Measurements from ENCODE around the gene COP1. TPM values are rescaled to one million over a fixed set of nuclear protein-coding genes. Genes with fewer than 3 reads are reported as not detected.

Gene COP1
- total and polyA plus RNA-seq, 3 donors from 2014 or later: 63.7 to 103 (median 92.9) TPM

DNA sequence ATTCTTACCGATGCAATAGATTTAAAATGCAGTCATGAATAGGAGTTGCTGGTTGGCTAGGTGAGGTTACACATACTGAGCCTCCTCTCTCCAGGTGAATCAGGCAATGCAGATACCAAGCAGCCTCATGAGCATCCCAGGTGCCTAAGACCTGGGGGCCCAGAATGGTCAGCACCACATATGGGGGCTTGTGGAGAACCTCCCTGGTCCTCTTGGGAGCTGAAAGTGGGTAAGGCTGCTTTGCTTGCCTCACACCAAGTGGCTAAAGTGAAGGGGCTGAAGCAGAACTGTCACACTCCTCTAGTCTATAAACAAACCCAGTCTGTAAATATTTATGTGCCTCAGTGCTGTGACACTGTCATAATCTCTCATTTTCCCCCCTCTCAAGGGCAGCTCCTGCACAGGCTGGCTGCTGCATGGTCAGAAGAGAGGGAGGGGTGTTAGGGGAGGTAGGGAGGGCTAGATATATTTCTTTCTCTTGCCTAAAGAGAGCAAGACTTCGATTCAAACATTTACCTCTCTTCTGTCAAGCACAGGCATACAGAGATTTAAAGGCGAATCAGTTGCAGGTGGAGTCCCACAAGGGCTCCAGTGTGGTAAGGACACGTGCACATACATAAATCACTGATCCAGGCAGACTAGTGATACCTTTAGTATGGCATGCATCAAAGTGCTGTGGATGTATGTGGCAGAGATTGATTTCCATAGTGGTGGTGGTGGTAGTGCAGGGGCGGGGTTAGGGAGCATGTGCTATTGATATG is 305.8 kb downstream of the COP1 start:
- H3K36me3 ChIP-seq (ENCODE audit: low read depth, missing control alignments): no peaks in the 10 kb centered on the region
- no peaks in the 10 kb centered on the region for H3K4me1 ChIP-seq
- no peaks in the 10 kb centered on the region for H3K9me3 ChIP-seq
- H3K27ac ChIP-seq: no peak overlapping the region
- intact Hi-C loops (cut with DNase I; ENCODE audit: low total_unique reads): no loop called here
- TF ChIP-seq POLR2A (IDR thresholded peaks at IDR 0.05): no peak
- TF ChIP-seq, protein P1, sequence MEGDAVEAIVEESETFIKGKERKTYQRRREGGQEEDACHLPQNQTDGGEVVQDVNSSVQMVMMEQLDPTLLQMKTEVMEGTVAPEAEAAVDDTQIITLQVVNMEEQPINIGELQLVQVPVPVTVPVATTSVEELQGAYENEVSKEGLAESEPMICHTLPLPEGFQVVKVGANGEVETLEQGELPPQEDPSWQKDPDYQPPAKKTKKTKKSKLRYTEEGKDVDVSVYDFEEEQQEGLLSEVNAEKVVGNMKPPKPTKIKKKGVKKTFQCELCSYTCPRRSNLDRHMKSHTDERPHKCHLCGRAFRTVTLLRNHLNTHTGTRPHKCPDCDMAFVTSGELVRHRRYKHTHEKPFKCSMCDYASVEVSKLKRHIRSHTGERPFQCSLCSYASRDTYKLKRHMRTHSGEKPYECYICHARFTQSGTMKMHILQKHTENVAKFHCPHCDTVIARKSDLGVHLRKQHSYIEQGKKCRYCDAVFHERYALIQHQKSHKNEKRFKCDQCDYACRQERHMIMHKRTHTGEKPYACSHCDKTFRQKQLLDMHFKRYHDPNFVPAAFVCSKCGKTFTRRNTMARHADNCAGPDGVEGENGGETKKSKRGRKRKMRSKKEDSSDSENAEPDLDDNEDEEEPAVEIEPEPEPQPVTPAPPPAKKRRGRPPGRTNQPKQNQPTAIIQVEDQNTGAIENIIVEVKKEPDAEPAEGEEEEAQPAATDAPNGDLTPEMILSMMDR (IDR thresholded peaks at IDR 0.05): no peak
- no peak for DNase-seq
- WGBS, 2 donors: 71 to 79% methylated on average over 5 of the region's 5 CpGs
- no peaks in the 10 kb centered on the region for H3K27me3 ChIP-seq
- no peak overlapping the region for H3K4me3 ChIP-seq

DNA sequence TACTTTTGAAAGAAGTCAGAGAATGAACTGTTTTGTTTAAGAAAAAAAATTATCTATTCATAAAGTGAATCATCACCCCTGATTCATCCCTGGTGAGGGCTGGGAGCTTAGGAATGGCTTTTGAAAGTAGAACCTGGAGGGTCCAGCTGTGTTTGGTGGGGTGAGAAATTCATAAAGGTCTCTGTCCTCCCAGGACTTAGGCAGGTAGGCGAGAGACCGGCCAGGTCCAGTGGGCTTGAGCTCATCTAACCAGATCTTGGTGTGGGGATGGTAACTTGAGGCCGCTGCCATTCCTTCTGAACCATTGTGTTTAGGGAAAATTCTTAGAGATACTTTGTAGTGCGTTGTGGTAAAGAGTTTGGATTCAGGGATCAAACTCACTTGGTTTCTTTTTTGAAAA is 306.9 kb downstream of the COP1 start:
- Histone ChIP-seq H3K27ac (no peak overlapping the region), H3K27me3 (no peaks in the 10 kb centered on the region), H3K36me3 (ENCODE audit: low read depth, missing control alignments) (no peaks in the 10 kb centered on the region), H3K4me1 (no peaks in the 10 kb centered on the region), H3K9me3 (no peaks in the 10 kb centered on the region), H3K4me3 (no peak overlapping the region)
- TF ChIP-seq, protein P1 (IDR thresholded peaks at IDR 0.05): no peak
- no peak for TF ChIP-seq POLR2A (IDR thresholded peaks at IDR 0.05)
- no peak for DNase-seq
- WGBS, 2 donors: 93 to 99% methylated on average over 4 of the region's 4 CpGs
- intact Hi-C loops (cut with DNase I; ENCODE audit: low total_unique reads): no loop called here

DNA sequence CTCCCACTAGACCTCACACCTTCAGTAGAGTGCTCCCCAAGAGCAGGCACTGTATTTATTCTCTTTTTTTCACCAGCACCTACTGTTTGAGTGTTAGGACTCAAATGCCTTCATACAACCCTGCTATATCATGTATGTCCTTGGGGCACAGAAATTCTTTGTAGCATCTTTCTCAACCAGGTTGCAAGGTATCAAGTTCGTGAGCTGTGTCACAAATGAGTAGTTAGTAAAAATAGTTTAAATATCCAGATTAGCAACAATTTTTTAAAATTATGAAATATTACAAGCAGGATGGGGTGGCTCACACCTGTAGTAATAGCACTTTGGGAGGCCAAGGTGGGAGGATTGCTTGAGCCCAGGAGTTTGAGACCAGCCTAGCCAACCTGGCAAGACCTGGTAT is 311.1 kb downstream of the COP1 start:
- intact Hi-C loops (cut with DNase I; ENCODE audit: low total_unique reads): no loop called here
- 83 to 92% methylated on average over 1 of the region's 1 CpG for WGBS, 2 donors
- no peaks in the 10 kb centered on the region for H3K27me3 ChIP-seq
- H3K4me1 ChIP-seq: no peaks in the 10 kb centered on the region
- H3K9me3 ChIP-seq: no peaks in the 10 kb centered on the region
- TF ChIP-seq, protein P1 (IDR thresholded peaks at IDR 0.05): no peak
- no peak for TF ChIP-seq POLR2A (IDR thresholded peaks at IDR 0.05)
- H3K36me3 ChIP-seq (ENCODE audit: low read depth, missing control alignments): no peaks in the 10 kb centered on the region
- DNase-seq: no peak
- no peak overlapping the region for H3K4me3 ChIP-seq
- no peak overlapping the region for H3K27ac ChIP-seq

Small RNAs within 50 kb of the gene (small RNA-seq; reads per million reads assigned to genes)
- gene RF00066 (0 reads per million in 2 donors), gene RNU2-12P (0 reads per million in 2 donors), gene RPS29P5 (0 reads per million in 2 donors), gene SCARNA3 (13.2 to 16.9 reads per million in 2 donors)
